Gastroesophageal sphincter (tissue), 3 donors: ENCODE measurements around the gene USP49.

Experiments
- POLR2A ChIP-seq, 2 donors: fragments of 450-650 bp; IDR thresholded peaks; one replicate each; pipeline ENCODE4 v1.6.1; 2017; ENCODE audit warnings: antibody characterized with exemption in 2 of 2, mild to moderate bottlenecking in 2 of 2, moderate library complexity in 1 of 2
- POLR2AphosphoS5 ChIP-seq: sonication (generic); formaldehyde crosslinking; IDR thresholded peaks from one replicate; pipeline ENCODE4 v1.6.1; 2017; ENCODE audit warnings: antibody characterized with exemption
- TF ChIP-seq, protein P1 (sequence below), 4 experiments: fragments of 200-600 bp in 2 of 4; fragments of 450-650 bp in 2 of 4; sonication (generic) in 1 of 4; IDR thresholded peaks; one replicate each; pipeline ENCODE4 v1.5.1; 2017 to 2019; ENCODE audit warnings: antibody characterized with exemption in 4 of 4, mild to moderate bottlenecking in 2 of 4, moderate library complexity in 2 of 4

DNA sequence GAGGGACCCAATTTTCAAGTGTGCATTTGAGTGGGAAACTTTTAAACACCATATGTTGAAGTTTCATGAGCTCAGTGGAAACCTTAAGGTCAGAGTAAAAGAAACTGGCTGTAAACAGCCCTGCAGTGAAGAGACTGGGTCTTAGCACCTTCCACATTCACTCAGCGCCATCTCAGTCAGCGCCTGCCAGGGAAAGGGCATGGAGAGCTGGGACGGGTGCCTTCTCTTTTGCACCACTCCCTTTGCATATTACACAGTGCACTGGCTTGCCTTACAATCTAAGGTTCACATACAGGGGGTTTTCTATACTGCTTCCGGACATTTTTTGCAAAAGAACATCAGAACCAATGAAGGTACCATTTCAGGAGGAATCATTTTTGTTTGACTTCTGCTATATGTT lies 103.2 kb downstream of the USP49 start:
- no peak for TF ChIP-seq POLR2AphosphoS5
- TF ChIP-seq, protein P1, sequence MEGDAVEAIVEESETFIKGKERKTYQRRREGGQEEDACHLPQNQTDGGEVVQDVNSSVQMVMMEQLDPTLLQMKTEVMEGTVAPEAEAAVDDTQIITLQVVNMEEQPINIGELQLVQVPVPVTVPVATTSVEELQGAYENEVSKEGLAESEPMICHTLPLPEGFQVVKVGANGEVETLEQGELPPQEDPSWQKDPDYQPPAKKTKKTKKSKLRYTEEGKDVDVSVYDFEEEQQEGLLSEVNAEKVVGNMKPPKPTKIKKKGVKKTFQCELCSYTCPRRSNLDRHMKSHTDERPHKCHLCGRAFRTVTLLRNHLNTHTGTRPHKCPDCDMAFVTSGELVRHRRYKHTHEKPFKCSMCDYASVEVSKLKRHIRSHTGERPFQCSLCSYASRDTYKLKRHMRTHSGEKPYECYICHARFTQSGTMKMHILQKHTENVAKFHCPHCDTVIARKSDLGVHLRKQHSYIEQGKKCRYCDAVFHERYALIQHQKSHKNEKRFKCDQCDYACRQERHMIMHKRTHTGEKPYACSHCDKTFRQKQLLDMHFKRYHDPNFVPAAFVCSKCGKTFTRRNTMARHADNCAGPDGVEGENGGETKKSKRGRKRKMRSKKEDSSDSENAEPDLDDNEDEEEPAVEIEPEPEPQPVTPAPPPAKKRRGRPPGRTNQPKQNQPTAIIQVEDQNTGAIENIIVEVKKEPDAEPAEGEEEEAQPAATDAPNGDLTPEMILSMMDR (IDR thresholded peaks at IDR 0.05): no peak
- no peak for TF ChIP-seq POLR2A (IDR thresholded peaks at IDR 0.05)
